ENCODE results near the gene UGT1A7.
"Not testable (repeated sequence)": the region's sequence is repeated elsewhere in the genome, so short reads cannot be mapped to it uniquely, and the experiment has no call there.

Gene UGT1A7

GRCh38 chr2:233681521-233682099 lies at the start of gene UGT1A7:
TSS of gene UGT1A7 (plus strand) at chr2:233681901. CDS start at chr2:233681938, 37 bp downstream.
- no peaks in the 10 kb centered on the region for H3K79me2 ChIP-seq (ENCODE audit: control insufficient read depth, insufficient read depth, low read length, unreplicated experiment)
- H3K36me3 ChIP-seq (ENCODE audit: insufficient read depth, low read length) = no peaks in the 10 kb centered on the region
- H2AFZ ChIP-seq (ENCODE audit: low read length, unreplicated experiment) = no peak within 1 kb of the TSS
- H3K4me1 ChIP-seq (ENCODE audit: control insufficient read depth, insufficient read depth, low read length, unreplicated experiment) = no peaks in the 10 kb centered on the region
- H3K27ac ChIP-seq (ENCODE audit: low read depth, low read length) = no peak within 1 kb of the TSS
- no peak within 1 kb of the TSS for H3K4me3 ChIP-seq (ENCODE audit: low read depth, low read length)
- H3K27me3 ChIP-seq (ENCODE audit: insufficient read depth, low read length) = peaks cover 28% of the 10 kb centered on the region

GRCh38 chr2:233636306-233636705 lies 45.4 kb upstream of the UGT1A7 start, which contains the start of gene UGT1A10:
TSS of gene UGT1A10 (plus strand) at chr2:233636448. CDS start at chr2:233636523, 75 bp downstream.
- not testable (repeated sequence) for H3K27ac ChIP-seq (ENCODE audit: low read depth, low read length); H3K36me3 ChIP-seq (ENCODE audit: insufficient read depth, low read length); H3K79me2 ChIP-seq (ENCODE audit: control insufficient read depth, insufficient read depth, low read length, unreplicated experiment); H3K4me1 ChIP-seq (ENCODE audit: control insufficient read depth, insufficient read depth, low read length, unreplicated experiment); H2AFZ ChIP-seq (ENCODE audit: low read length, unreplicated experiment); H3K4me3 ChIP-seq (ENCODE audit: low read depth, low read length)
- H3K27me3 ChIP-seq (ENCODE audit: insufficient read depth, low read length) = peaks cover 14% of the 10 kb centered on the region

DNA sequence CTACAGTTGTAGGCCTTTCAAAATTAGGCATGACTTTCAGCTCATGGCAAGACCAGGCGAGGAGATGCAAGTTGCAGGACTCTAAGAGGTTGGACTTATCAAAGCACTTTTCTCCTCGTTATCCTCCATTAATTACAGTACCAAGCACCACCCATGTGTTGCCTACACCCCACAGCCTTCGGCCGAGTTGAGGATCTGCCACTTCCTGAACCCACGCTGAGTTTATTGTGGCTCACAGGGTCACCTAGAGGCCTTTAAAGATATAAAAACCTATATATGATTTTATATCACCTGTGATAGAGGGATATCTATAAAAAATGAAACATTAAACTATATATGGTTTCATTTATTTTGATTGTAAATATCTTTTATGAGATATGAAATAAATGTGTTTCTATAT lies 42.9 kb upstream of the UGT1A7 start:
- H3K36me3 ChIP-seq (ENCODE audit: insufficient read depth, low read length) = no peaks in the 10 kb centered on the region
- peaks cover 20% of the 10 kb centered on the region for H3K27me3 ChIP-seq (ENCODE audit: insufficient read depth, low read length)
- no peak overlapping the region for H3K27ac ChIP-seq (ENCODE audit: low read depth, low read length)
- no peaks in the 10 kb centered on the region for H3K79me2 ChIP-seq (ENCODE audit: control insufficient read depth, insufficient read depth, low read length, unreplicated experiment)
- H3K4me3 ChIP-seq (ENCODE audit: low read depth, low read length) = no peak overlapping the region
- H3K4me1 ChIP-seq (ENCODE audit: control insufficient read depth, insufficient read depth, low read length, unreplicated experiment) = no peaks in the 10 kb centered on the region
- no peak overlapping the region for H2AFZ ChIP-seq (ENCODE audit: low read length, unreplicated experiment)

- Histone ChIP-seq H3K4me1 (ENCODE audit: control insufficient read depth, insufficient read depth, low read length, unreplicated experiment) (no peaks in the 10 kb centered on the region), H3K27me3 (ENCODE audit: insufficient read depth, low read length) (peaks cover 20% of the 10 kb centered on the region), H3K36me3 (ENCODE audit: insufficient read depth, low read length) (no peaks in the 10 kb centered on the region), H3K79me2 (ENCODE audit: control insufficient read depth, insufficient read depth, low read length, unreplicated experiment) (no peaks in the 10 kb centered on the region), H3K27ac (ENCODE audit: low read depth, low read length) (no peak overlapping the region), H2AFZ (ENCODE audit: low read length, unreplicated experiment) (no peak overlapping the region), H3K4me3 (ENCODE audit: low read depth, low read length) (no peak overlapping the region)
Measured at GRCh38 chr2:233639860-233640259, 41.8 kb upstream of the UGT1A7 start.

GRCh38 chr2:233643128-233643527 lies 38.6 kb upstream of the UGT1A7 start:
- H3K4me1 ChIP-seq (ENCODE audit: control insufficient read depth, insufficient read depth, low read length, unreplicated experiment) = no peaks in the 10 kb centered on the region
- no peaks in the 10 kb centered on the region for H3K36me3 ChIP-seq (ENCODE audit: insufficient read depth, low read length)
- H3K27ac ChIP-seq (ENCODE audit: low read depth, low read length) = no peak overlapping the region

GRCh38 chr2:233646033-233646432 lies 35.7 kb upstream of the UGT1A7 start:
- H3K27ac ChIP-seq (ENCODE audit: low read depth, low read length); H2AFZ ChIP-seq (ENCODE audit: low read length, unreplicated experiment); H3K4me1 ChIP-seq (ENCODE audit: control insufficient read depth, insufficient read depth, low read length, unreplicated experiment); H3K79me2 ChIP-seq (ENCODE audit: control insufficient read depth, insufficient read depth, low read length, unreplicated experiment); H3K36me3 ChIP-seq (ENCODE audit: insufficient read depth, low read length); H3K4me3 ChIP-seq (ENCODE audit: low read depth, low read length): not testable (repeated sequence)
- peaks cover 18% of the 10 kb centered on the region; the same call in 1 of the 2 replicates for H3K27me3 ChIP-seq (ENCODE audit: insufficient read depth, low read length)

More at GRCh38 chr2:233643128-233643527, 38.6 kb upstream of the UGT1A7 start:
- H3K27me3 ChIP-seq (ENCODE audit: insufficient read depth, low read length) = peaks cover 11% of the 10 kb centered on the region; the same call in 1 of the 2 replicates
- no peak overlapping the region for H3K4me3 ChIP-seq (ENCODE audit: low read depth, low read length)
- no peak overlapping the region for H2AFZ ChIP-seq (ENCODE audit: low read length, unreplicated experiment)
- H3K79me2 ChIP-seq (ENCODE audit: control insufficient read depth, insufficient read depth, low read length, unreplicated experiment) = no peaks in the 10 kb centered on the region

DNA sequence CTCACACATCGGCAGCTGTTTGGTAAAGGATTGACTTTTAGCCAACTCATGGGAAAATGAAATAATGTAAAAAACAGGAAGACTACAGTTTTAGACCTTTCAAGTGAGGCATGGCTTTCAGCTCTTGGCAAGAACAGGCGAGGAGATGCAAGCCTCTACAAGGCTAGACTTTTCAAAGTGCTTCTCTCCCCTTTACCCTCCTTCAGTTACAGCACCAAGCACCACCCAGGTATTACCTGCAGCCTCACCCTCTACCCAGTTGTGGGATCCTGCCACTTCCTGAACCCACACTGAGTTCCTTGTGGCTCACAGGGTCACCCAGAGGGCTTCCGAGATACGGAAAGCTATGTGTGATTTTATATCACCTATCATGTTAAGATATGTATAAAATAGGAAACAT lies 30.7 kb upstream of the UGT1A7 start:
- Histone ChIP-seq H3K27ac (ENCODE audit: low read depth, low read length) (no peak overlapping the region), H3K27me3 (ENCODE audit: insufficient read depth, low read length) (peaks cover 25% of the 10 kb centered on the region), H3K79me2 (ENCODE audit: control insufficient read depth, insufficient read depth, low read length, unreplicated experiment) (no peaks in the 10 kb centered on the region), H3K4me1 (ENCODE audit: control insufficient read depth, insufficient read depth, low read length, unreplicated experiment) (no peaks in the 10 kb centered on the region), H2AFZ (ENCODE audit: low read length, unreplicated experiment) (no peak overlapping the region), H3K4me3 (ENCODE audit: low read depth, low read length) (no peak overlapping the region), H3K36me3 (ENCODE audit: insufficient read depth, low read length) (no peaks in the 10 kb centered on the region)

DNA sequence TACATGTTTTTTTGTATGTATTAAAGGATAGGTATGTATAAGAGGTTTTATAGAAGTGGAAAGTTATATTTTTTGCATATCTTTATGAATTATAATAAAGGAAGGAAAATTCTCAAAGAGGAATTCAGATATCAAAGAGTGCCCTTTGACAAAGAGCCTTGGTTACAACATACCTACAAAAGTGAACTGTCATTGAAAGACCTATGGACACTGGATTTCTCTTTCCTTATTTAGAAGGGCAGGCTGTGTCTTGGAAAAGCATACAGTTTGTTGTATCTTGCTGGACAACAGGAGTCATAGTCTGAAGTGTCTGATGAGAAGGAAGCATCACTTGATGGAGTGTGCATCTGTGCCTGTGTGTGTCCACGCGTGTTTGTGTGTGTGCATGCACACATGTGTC lies 30.3 kb upstream of the UGT1A7 start:
- Histone ChIP-seq H2AFZ (ENCODE audit: low read length, unreplicated experiment) (no peak overlapping the region), H3K27me3 (ENCODE audit: insufficient read depth, low read length) (peaks cover 25% of the 10 kb centered on the region), H3K79me2 (ENCODE audit: control insufficient read depth, insufficient read depth, low read length, unreplicated experiment) (no peaks in the 10 kb centered on the region), H3K4me3 (ENCODE audit: low read depth, low read length) (no peak overlapping the region), H3K27ac (ENCODE audit: low read depth, low read length) (no peak overlapping the region), H3K36me3 (ENCODE audit: insufficient read depth, low read length) (no peaks in the 10 kb centered on the region), H3K4me1 (ENCODE audit: control insufficient read depth, insufficient read depth, low read length, unreplicated experiment) (no peaks in the 10 kb centered on the region)

- Histone ChIP-seq H3K27ac (ENCODE audit: low read depth, low read length) (no peak overlapping the region), H3K4me1 (ENCODE audit: control insufficient read depth, insufficient read depth, low read length, unreplicated experiment) (no peaks in the 10 kb centered on the region), H3K36me3 (ENCODE audit: insufficient read depth, low read length) (no peaks in the 10 kb centered on the region), H2AFZ (ENCODE audit: low read length, unreplicated experiment) (no peak overlapping the region), H3K27me3 (ENCODE audit: insufficient read depth, low read length) (peaks cover 40% of the 10 kb centered on the region), H3K79me2 (ENCODE audit: control insufficient read depth, insufficient read depth, low read length, unreplicated experiment) (no peaks in the 10 kb centered on the region), H3K4me3 (ENCODE audit: low read depth, low read length) (no peak overlapping the region)
Measured at GRCh38 chr2:233654501-233654900, 27.2 kb upstream of the UGT1A7 start.

- H3K27ac ChIP-seq (ENCODE audit: low read depth, low read length) = no peak overlapping the region
- H3K79me2 ChIP-seq (ENCODE audit: control insufficient read depth, insufficient read depth, low read length, unreplicated experiment) = no peaks in the 10 kb centered on the region
- no peak overlapping the region for H2AFZ ChIP-seq (ENCODE audit: low read length, unreplicated experiment)
- no peak overlapping the region for H3K4me3 ChIP-seq (ENCODE audit: low read depth, low read length)
- no peaks in the 10 kb centered on the region for H3K4me1 ChIP-seq (ENCODE audit: control insufficient read depth, insufficient read depth, low read length, unreplicated experiment)
- no peaks in the 10 kb centered on the region for H3K36me3 ChIP-seq (ENCODE audit: insufficient read depth, low read length)
- H3K27me3 ChIP-seq (ENCODE audit: insufficient read depth, low read length) = peaks cover 42% of the 10 kb centered on the region
Measured at GRCh38 chr2:233655043-233655442, 26.7 kb upstream of the UGT1A7 start.

GRCh38 chr2:233655943-233656342 lies 25.8 kb upstream of the UGT1A7 start:
- H3K4me3 ChIP-seq (ENCODE audit: low read depth, low read length); H3K36me3 ChIP-seq (ENCODE audit: insufficient read depth, low read length); H3K27ac ChIP-seq (ENCODE audit: low read depth, low read length); H2AFZ ChIP-seq (ENCODE audit: low read length, unreplicated experiment); H3K79me2 ChIP-seq (ENCODE audit: control insufficient read depth, insufficient read depth, low read length, unreplicated experiment); H3K4me1 ChIP-seq (ENCODE audit: control insufficient read depth, insufficient read depth, low read length, unreplicated experiment): not testable (repeated sequence)
- peaks cover 44% of the 10 kb centered on the region for H3K27me3 ChIP-seq (ENCODE audit: insufficient read depth, low read length)

Measured in ACC112 (cell line).